GM10266 (cell line): ENCODE results near the gene ESR1.

Experiments
- DNase-seq: peaks from one replicate; pipeline ENCODE4 v3.0.0; 2012; ENCODE audit errors: extremely low spot score
- TF ChIP-seq, protein P1 (sequence below): IDR thresholded peaks from 2 replicates; pipeline ENCODE4 v1.5.1; 2012; ENCODE audit warnings: mild to moderate bottlenecking, low read depth; ENCODE audit not compliant: control insufficient read depth, insufficient read depth; ENCODE audit errors: missing control alignments

Gene ESR1

DNA sequence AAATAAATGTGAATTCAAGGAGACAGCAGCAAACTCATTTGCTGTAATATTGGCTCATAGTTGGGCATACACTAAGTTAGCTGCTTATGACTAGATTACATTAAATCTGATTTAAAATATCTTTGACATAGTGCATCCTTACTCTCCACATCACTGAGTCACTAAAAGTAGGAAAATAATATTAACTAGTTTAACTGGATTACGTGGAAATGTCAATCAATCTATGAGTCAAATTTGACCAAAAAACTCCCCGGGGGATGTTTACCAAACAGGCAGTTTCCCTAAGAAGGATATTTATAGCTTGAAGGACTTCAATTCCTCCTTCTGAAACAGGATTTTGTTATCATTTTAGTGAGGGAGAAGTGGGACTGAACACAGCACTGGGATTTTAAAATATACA, 366.5 kb downstream of the ESR1 start:
- TF ChIP-seq, protein P1, sequence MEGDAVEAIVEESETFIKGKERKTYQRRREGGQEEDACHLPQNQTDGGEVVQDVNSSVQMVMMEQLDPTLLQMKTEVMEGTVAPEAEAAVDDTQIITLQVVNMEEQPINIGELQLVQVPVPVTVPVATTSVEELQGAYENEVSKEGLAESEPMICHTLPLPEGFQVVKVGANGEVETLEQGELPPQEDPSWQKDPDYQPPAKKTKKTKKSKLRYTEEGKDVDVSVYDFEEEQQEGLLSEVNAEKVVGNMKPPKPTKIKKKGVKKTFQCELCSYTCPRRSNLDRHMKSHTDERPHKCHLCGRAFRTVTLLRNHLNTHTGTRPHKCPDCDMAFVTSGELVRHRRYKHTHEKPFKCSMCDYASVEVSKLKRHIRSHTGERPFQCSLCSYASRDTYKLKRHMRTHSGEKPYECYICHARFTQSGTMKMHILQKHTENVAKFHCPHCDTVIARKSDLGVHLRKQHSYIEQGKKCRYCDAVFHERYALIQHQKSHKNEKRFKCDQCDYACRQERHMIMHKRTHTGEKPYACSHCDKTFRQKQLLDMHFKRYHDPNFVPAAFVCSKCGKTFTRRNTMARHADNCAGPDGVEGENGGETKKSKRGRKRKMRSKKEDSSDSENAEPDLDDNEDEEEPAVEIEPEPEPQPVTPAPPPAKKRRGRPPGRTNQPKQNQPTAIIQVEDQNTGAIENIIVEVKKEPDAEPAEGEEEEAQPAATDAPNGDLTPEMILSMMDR: no peak
- no peak for DNase-seq

DNA sequence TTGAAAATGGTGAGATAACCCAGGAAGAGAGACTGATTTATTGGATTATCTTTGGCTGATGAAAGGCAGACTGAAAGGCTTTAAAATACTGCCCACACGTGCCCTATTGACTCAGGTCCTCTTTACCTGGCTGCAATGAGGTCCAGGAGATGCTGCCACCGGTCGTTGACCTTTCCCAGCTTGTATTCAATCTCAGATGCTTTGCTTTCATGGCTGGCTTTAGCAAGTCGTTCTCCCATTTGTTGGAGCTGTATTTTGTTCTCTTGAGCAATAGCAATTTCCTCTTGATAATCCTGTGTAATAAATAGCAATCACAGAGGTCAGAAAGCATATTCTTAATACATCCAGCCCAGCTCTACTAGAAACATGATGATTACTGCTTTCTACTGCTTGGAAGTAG, 368.8 kb downstream of the ESR1 start:
- TF ChIP-seq, protein P1: no peak
- no peak for DNase-seq
